Right lobe of liver (tissue), 4 donors: ENCODE results near the gene SSBP3.

ENCODE experiments used
- POLR2A ChIP-seq: fragments of 450-650 bp; IDR thresholded peaks from one replicate; pipeline ENCODE4 v1.6.1; 2017; ENCODE audit warnings: antibody characterized with exemption, mild to moderate bottlenecking
- TF ChIP-seq, protein P1 (sequence below), 4 donors: fragments of 200-600 bp in 3 of 4; fragments of 450-650 bp in 1 of 4; IDR thresholded peaks; one replicate each; pipeline versions ENCODE4 v1.5.1 to v1.8.0; 2016 to 2022; ENCODE audit warnings: antibody characterized with exemption in 4 of 4, mild to moderate bottlenecking in 2 of 4
- donor health status: DM: no; HTN: no; CAD: no.
- donor health status: DM: no; HTN: no; CAD: no.
- donor health status: DM: no; HTN: yes; CAD: no.

DNA sequence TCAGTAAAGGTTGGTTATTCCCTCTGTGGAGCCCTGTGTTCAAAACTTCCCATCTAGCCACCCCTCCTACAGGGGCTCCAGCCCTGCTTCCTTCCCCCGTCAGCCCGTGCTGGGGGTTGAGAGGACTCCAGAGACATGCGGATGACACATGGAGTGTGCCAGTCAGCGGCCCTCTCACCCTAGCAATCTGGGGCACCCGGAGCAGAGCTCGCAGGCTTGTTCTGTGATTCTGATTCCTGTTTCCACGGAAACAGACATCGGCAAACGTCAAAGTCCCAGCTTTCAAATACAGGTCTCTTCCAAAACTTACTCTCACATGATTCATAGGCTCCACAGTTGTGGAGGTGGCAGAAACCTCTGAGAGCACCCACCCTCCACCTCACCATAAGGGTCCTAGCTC lies 9.8 kb upstream of the SSBP3 start:
- TF ChIP-seq, protein P1, sequence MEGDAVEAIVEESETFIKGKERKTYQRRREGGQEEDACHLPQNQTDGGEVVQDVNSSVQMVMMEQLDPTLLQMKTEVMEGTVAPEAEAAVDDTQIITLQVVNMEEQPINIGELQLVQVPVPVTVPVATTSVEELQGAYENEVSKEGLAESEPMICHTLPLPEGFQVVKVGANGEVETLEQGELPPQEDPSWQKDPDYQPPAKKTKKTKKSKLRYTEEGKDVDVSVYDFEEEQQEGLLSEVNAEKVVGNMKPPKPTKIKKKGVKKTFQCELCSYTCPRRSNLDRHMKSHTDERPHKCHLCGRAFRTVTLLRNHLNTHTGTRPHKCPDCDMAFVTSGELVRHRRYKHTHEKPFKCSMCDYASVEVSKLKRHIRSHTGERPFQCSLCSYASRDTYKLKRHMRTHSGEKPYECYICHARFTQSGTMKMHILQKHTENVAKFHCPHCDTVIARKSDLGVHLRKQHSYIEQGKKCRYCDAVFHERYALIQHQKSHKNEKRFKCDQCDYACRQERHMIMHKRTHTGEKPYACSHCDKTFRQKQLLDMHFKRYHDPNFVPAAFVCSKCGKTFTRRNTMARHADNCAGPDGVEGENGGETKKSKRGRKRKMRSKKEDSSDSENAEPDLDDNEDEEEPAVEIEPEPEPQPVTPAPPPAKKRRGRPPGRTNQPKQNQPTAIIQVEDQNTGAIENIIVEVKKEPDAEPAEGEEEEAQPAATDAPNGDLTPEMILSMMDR (IDR thresholded peaks at IDR 0.05), result no peak
- no peak for TF ChIP-seq POLR2A
